Psoas muscle (tissue), 8 donors: ENCODE data around the gene BORCS6. TPM values are rescaled to one million over a fixed set of nuclear protein-coding genes. Genes with fewer than 3 reads are reported as not detected.

ENCODE experiments used
- ATAC-seq, 4 donors: fragments of 200-7000 bp; cut with Tn5 transposase; one replicate each; pipeline ENCODE4 v1.9.1; 2020; ENCODE audit warnings: moderate library complexity in 3 of 4, mild to moderate bottlenecking in 2 of 4
- DNase-seq, 2 donors: peaks; one replicate each; pipeline ENCODE4 v3.0.0-alpha.2; 2020
- H3K27ac ChIP-seq: fragments of 200-600 bp; one replicate; pipeline ENCODE4 v1.8.0; 2022
- H3K27me3 ChIP-seq, 3 donors: fragments of 200-600 bp in 1 of 3; one replicate each; pipeline versions ENCODE4 v1.6.1 to v1.8.0; 2013 to 2022; ENCODE audit warnings: low read length in 2 of 3, mild to moderate bottlenecking in 2 of 3, moderate library complexity in 1 of 3; ENCODE audit not compliant: insufficient read depth in 3 of 3
- H3K36me3 ChIP-seq, 2 donors: fragments of 200-600 bp in 1 of 2; one replicate each; pipeline versions ENCODE4 v1.6.1 to v1.8.0; 2013 to 2022; ENCODE audit warnings: low read depth in 1 of 2, mild to moderate bottlenecking in 1 of 2, moderate library complexity in 1 of 2; ENCODE audit not compliant: insufficient read depth in 1 of 2
- H3K4me1 ChIP-seq: fragments of 200-600 bp; one replicate; pipeline ENCODE4 v1.8.0; 2022
- H3K4me3 ChIP-seq: fragments of 200-600 bp; one replicate; pipeline ENCODE4 v1.8.0; 2022; ENCODE audit warnings: mild to moderate bottlenecking
- H3K9me3 ChIP-seq: fragments of 200-600 bp; one replicate; pipeline ENCODE4 v1.8.0; 2022
- CTCF ChIP-seq: fragments of 200-600 bp; IDR thresholded peaks from one replicate; pipeline ENCODE4 v1.8.0; 2022; ENCODE audit warnings: antibody characterized with exemption
- WGBS, 3 donors: extraction: QIAGEN DNeasy Blood & Tissue Kit; methylation state at CpG; one replicate each; pipeline versions ENCODE4 v1.1.6 to v1.1.7; 2013; 5-methylcytosine and 5-hydroxymethylcytosine counted together
- intact Hi-C, 2 donors: fragments of 100-400 bp; cut with DNase I; formaldehyde crosslinking; loops; one replicate each; pipeline versions ENCODE4 v1.11.0 to v1.14.2; 2022
- polyA plus RNA-seq, 3 donors: library from polyadenylated mRNA; stranded (reverse); fragments of 200-250 nt; gene quantifications; one replicate each; pipeline ENCODE4 v1.2.3, GENCODE V29; 2013
- total RNA-seq, 4 donors: library from RNA; stranded (reverse); fragmentation: NEBNext Ultra II Directional in 2 of 4; extraction: Animal tissue kit (Norgen Biotek cat#: 25700) in 2 of 4; gene quantifications; one replicate each; pipeline versions ENCODE4 v1.2.1 to v1.2.4, GENCODE V29; 2021 to 2023
- donor health status: healthy with polysubstance abuse.
- donor health status: DM: no; HTN: no; CAD: no; lungs with moderate emphysema.
- donor health status: Bipolar disorder and iron deficiency.
- donor health status: healthy.
- donor health status: DM: yes; HTN: yes; CAD: no.
- donor health status: DM: no; HTN: no; CAD: no.
- donor health status: DM: no; HTN: no; CAD: no.
- donor health status: DM: yes; HTN: yes; CAD: no.

The BORCS6 gene
- total and polyA plus RNA-seq, 7 donors: 8.8 to 19.3 (median 11.2) TPM

GRCh38 chr17:8185582-8186445 is 4.2 kb downstream of the BORCS6 start:
- Histone ChIP-seq H3K4me3 (peak overlapping the region; percentile 93), H3K9me3 (no peaks in the 10 kb centered on the region), H3K36me3 (no peaks in the 10 kb centered on the region), H3K27ac (peak overlapping the region; percentile 96), H3K4me1 (peaks cover 13% of the 10 kb centered on the region), H3K27me3 (no peaks in the 10 kb centered on the region)
- peak; percentile 86 to 94 for DNase-seq
- 0 to 1% (median 0%) methylated on average over 44 of the region's 44 CpGs for WGBS, 3 donors
- peak; percentile 34 to 63 (median 42) for ATAC-seq
- no peak for TF ChIP-seq CTCF
- intact Hi-C loops: loop anchor here (1.0 to 2.0 kb wide), 4 partner anchors 35 to 67 kb away; partner anchors contain the start of genes ALOXE3 (in 1 of the 2) and CTC1 (in 1 of the 2)

GRCh38 chr17:8176998-8177731 is 12.8 kb downstream of the BORCS6 start:
- intact Hi-C loops: loop anchor here in 1 of 2 donors (5.0 kb wide), 1 partner anchor 50 kb away; no protein-coding TSS in a partner anchor
- 82 to 85% (median 84%) methylated on average over 19 of the region's 19 CpGs for WGBS, 3 donors

GRCh38 chr17:8176197-8176940 is 13.6 kb downstream of the BORCS6 start, which contains the start of gene TMEM107:
Gene TMEM107, minus strand, starts transcription at chr17:8176380. Its CDS starts 94 bp downstream, at chr17:8176286.
- Histone ChIP-seq H3K27me3 (no peaks in the 10 kb centered on the region), H3K4me1 (peaks cover 12% of the 10 kb centered on the region), H3K36me3 (no peaks in the 10 kb centered on the region), H3K9me3 (no peaks in the 10 kb centered on the region), H3K27ac (peak within 1 kb of the TSS; percentile 37), H3K4me3 (peak within 1 kb of the TSS; percentile 75)
- TF ChIP-seq CTCF: no peak
- intact Hi-C loops: loop anchor here in 1 of 2 donors (5.0 kb wide), 1 partner anchor 51 kb away; no protein-coding TSS in a partner anchor
- DNase-seq: peak; percentile 86 to 90
- WGBS, 3 donors: 5 to 6% (median 5%) methylated on average over 48 to 56 of the region's 56 CpGs
- peak; percentile 45 to 62 (median 48) for ATAC-seq

More at GRCh38 chr17:8176998-8177731, 12.8 kb downstream of the BORCS6 start:
- no peak overlapping the region for H3K27ac ChIP-seq
- TF ChIP-seq CTCF: no peak
- H3K9me3 ChIP-seq: no peaks in the 10 kb centered on the region
- peak in 1 of 2 donors; percentile 6 for DNase-seq
- H3K27me3 ChIP-seq: no peaks in the 10 kb centered on the region
- H3K36me3 ChIP-seq: no peaks in the 10 kb centered on the region
- peak overlapping the region; percentile 75 for H3K4me3 ChIP-seq
- ATAC-seq: no peak
- peaks cover 12% of the 10 kb centered on the region for H3K4me1 ChIP-seq

- DNase-seq (no peak), ATAC-seq (peak in 1 of 4 donors; percentile 2)
- peaks cover 12% of the 10 kb centered on the region for H3K4me1 ChIP-seq
- H3K4me3 ChIP-seq: peak overlapping the region; percentile 75
- H3K36me3 ChIP-seq: no peaks in the 10 kb centered on the region
- WGBS, 3 donors: 25 to 35% (median 29%) methylated on average over 11 of the region's 11 CpGs
- TF ChIP-seq CTCF: no peak
- intact Hi-C loops: loop anchor here in 1 of 2 donors (5.0 kb wide), 1 partner anchor 52 kb away; no protein-coding TSS in a partner anchor
- H3K9me3 ChIP-seq: no peaks in the 10 kb centered on the region
- H3K27ac ChIP-seq: peak overlapping the region; percentile 37
- no peaks in the 10 kb centered on the region for H3K27me3 ChIP-seq
These were observed 14.2 kb downstream of the BORCS6 start for GRCh38 chr17:8175795-8176196.
